Cardiac fibroblast (primary cell): Measurements from ENCODE around the gene LMO1.
A peak's percentile ranks its signal among the peaks of the same experiment; 100 is the strongest.

Experiments
- DNase-seq, 2 donors: peaks; one replicate each; pipeline versions ENCODE4 v3.0.0 to v3.0.0-alpha.2; 2010; ENCODE audit warnings: low read depth in 2 of 2
- H3K4me3 ChIP-seq, 2 donors: replicated peaks in 1 of 2; 1 replicate in 1 of 2; 2 replicates in 1 of 2; pipeline ENCODE4 v1.5.1; 2011; ENCODE audit warnings: low read depth in 2 of 2, low read length in 2 of 2, mild to moderate bottlenecking in 2 of 2, moderate library complexity in 1 of 2
- TF ChIP-seq, protein P1 (sequence below): IDR thresholded peaks from one replicate; pipeline ENCODE4 v1.5.1; 2011; ENCODE audit warnings: low read depth, mild to moderate bottlenecking, low read length, inconsistent platforms

LMO1 gene

DNA sequence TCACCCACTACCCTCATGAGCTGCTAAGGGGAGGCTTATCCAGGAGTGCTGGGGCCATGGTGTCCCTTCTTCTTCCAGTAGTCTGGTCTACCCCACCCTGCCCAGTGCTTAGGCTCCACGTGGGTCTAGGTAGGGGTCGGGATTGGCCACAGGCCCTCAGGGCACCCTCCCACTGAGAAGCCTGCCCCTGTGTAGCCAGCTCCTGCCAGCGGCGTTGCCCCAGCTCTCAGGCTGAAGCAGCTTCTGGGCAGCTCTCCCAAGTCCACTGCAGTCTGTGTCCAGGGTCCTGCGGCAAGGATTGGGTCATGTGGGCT is 70.8 kb downstream of the LMO1 start:
- no peak for DNase-seq
- TF ChIP-seq, protein P1, sequence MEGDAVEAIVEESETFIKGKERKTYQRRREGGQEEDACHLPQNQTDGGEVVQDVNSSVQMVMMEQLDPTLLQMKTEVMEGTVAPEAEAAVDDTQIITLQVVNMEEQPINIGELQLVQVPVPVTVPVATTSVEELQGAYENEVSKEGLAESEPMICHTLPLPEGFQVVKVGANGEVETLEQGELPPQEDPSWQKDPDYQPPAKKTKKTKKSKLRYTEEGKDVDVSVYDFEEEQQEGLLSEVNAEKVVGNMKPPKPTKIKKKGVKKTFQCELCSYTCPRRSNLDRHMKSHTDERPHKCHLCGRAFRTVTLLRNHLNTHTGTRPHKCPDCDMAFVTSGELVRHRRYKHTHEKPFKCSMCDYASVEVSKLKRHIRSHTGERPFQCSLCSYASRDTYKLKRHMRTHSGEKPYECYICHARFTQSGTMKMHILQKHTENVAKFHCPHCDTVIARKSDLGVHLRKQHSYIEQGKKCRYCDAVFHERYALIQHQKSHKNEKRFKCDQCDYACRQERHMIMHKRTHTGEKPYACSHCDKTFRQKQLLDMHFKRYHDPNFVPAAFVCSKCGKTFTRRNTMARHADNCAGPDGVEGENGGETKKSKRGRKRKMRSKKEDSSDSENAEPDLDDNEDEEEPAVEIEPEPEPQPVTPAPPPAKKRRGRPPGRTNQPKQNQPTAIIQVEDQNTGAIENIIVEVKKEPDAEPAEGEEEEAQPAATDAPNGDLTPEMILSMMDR = no peak
- no peak overlapping the region for H3K4me3 ChIP-seq

DNA sequence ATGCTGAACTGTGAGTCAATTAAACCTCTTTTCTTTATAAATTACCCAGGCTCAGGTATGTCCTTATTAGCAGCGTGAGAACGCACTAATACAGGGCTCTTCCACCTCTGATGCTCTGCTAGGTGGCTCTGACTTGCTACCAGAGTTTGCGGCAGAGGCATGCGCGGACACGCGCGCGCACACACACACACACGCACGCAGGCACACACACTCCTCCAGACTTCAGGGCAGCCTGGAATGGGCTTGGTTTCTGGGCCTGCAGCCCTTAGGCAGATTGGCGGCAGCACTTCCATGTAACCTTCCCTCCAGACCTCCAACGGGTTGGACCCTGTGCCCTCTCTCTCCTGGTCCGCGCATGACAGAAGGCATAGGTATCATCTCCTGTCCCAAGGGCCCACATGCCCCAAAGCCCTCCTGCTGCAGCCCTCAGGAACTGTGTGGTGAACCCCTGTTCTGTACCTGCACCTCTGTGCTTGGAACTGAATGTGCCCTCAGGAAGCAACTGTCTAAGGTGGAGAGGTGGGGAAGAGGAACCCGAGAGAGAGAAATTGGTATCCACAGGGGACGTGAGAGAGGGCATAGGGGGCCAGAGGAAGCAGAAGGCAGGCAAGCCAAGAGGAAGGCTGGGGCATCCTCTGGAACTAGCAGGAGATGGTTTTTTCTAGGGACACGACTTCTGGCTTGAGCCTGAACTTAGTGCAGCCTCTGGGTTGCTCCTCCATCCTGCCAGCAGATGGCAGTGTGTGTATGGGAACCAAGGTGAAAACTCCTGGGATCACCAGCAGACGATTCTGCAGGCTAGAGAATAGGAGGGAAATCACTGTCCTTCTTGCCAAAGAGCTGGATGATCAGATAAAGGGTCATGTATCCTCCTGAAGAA is 71.4 kb downstream of the LMO1 start:
- TF ChIP-seq, protein P1 = peak; percentile 93
- no peak overlapping the region for H3K4me3 ChIP-seq
- DNase-seq = peak; percentile 74 to 78

DNA sequence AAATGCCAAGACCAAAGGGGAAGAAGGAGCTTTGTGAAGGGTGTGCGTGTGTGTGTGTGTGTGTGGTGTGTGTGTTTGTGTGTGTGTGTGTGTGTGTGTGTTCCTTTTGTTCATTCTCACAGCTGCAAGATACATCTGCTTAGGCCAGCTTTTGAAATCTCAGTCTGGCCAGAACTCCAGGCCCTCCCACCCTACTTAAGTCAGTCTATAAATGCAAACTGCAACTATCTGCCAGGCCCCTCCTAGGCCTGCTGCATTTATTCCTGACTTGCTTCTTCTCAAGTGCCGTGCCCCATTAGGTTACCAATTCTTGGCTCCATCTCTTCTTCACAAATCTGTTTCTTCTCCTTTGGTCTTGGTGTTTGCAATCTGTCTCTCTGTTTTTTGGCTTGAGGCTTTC is 73.2 kb downstream of the LMO1 start:
- no peak overlapping the region for H3K4me3 ChIP-seq
- no peak for DNase-seq
- TF ChIP-seq, protein P1 = no peak

DNA sequence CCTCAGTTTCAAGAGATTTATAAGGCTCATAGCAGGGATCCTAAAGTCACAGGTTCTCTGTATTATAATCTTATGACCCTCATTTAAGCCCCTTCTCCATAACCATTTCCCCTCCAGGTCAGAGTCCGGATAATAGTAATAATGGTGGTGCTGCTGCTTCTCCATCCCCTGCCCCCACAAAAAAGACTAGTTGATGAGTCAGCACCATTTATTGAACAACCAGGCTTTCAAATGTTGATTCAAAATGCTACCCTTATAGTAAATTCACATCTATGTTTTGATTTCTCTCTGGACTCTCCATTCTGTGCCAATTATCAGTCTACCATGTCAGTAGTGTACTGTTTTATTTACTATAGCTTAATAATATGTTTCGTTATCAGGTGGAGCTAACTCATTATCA is 77.2 kb downstream of the LMO1 start:
- TF ChIP-seq, protein P1 = no peak
- no peak for DNase-seq
- no peak overlapping the region for H3K4me3 ChIP-seq

DNA sequence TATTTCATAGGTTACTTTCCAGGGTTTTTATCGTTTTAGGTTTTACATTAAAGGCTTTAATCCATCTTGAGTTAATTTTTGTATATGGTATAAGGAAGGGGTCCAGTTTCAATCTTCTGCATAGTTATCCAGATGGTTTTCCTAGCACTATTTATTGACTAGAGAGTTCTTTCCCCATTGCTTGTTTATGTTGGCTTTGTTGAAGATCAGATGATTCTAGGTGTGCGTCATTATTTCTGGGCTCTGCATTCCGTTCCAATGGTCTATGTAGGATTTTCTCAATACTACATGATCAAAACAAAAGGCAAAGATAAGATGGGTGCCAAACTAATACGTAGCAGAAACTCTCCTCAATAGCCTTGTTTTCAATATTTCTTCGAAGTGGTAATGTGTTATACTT is 80.6 kb downstream of the LMO1 start:
- TF ChIP-seq, protein P1 = no peak
- H3K4me3 ChIP-seq = no peak overlapping the region
- DNase-seq = no peak

DNA sequence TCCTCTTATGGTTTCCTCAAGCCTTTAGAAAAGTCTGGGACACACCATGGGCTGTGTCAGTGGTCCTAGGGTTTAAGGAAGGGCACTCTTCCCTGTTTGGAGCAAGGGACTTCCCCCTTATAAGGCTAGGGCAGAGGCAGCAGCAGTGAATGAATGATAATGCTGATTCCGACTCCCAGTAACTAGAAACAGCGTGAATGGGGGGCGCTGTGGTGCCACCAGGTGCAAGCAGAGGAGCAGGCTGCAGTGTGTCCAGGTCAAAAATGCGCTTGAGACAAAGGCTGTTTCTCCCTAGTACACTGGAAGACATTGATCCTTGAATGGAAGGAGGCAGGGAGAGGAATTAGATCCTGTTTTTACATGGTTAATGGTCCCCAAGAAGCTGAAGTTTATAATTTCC is 83.2 kb downstream of the LMO1 start:
- TF ChIP-seq, protein P1 = no peak
- H3K4me3 ChIP-seq = no peak overlapping the region
- DNase-seq = no peak

DNA sequence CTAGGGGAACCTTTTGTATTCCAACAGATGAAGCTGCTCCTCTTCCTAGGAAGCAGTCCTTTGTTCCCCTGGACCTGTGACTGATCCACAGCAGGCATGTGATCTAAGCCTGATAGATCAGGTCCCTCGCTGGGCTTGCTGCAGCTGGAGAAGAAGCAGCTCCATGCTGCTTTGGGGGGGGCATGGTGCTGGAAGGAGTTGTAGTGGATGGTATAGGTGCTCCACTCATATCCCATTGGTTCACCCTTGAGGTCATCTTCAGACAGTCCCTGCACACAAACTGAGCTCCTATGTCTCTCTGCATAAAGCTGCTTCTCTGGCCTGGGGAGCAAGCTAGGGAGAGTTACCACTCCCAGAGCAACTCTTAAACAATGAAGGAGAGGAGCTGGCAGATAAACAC is 85.4 kb downstream of the LMO1 start:
- no peak overlapping the region for H3K4me3 ChIP-seq
- no peak for DNase-seq
- TF ChIP-seq, protein P1 = no peak
